Forelimb muscle (tissue), 1 donor: ENCODE results near the gene EXD3. TPM values are rescaled to one million over a fixed set of nuclear protein-coding genes. Genes with fewer than 3 reads are reported as not detected.

ENCODE experiments used
- DNase-seq: peaks from one replicate; pipeline ENCODE4 v3.0.0-alpha.2; 2013; ENCODE audit warnings: low read depth
- polyA plus RNA-seq: library from polyadenylated mRNA; unstranded; fragments of 120-200 nt; gene quantifications from one replicate; pipeline ENCODE4 v1.2.1, GENCODE V29; 2013; ENCODE audit not compliant: insufficient read length

EXD3 gene
- polyA plus RNA-seq, 1 donor: 13.0 TPM

DNA sequence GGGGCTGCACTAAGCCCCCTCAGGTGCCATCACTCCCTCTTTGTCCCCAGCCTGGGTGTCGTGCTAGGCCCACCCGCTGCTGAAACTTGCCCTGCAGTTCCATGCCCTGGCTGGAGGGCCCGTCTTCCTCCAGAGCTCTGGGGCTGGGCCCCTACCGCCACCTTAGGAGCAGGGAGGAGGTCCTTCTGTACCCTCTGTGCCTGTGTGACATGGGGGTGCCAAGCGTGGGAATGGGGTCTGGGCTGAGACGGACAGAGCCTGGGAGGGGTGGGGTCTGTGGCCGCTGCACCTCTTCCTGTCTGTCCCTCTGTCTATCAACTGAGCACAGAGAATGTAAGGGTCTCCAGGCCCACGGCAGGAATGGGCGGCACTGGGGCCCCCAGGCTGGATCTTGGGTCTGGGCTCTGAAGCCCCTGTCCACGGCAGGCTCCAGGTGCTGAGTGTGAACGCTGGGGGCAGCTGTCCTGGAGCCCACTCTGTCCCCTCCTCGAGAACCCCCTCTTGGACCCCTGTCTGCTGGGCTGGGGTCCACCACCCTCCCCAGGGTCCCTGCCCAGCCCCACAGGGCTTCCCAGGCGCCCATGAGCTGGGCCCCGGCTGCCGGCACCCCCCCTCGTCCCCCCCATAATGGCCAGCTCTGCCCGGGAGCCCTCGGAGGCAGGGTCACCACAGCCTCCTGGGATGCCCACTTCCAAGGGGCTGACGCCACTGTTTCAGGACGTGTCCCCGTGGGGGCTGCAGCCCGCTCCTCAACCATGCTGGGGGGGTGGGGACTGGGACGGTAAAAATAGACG lies 105.0 kb downstream of the EXD3 start:
- no peak for DNase-seq

DNA sequence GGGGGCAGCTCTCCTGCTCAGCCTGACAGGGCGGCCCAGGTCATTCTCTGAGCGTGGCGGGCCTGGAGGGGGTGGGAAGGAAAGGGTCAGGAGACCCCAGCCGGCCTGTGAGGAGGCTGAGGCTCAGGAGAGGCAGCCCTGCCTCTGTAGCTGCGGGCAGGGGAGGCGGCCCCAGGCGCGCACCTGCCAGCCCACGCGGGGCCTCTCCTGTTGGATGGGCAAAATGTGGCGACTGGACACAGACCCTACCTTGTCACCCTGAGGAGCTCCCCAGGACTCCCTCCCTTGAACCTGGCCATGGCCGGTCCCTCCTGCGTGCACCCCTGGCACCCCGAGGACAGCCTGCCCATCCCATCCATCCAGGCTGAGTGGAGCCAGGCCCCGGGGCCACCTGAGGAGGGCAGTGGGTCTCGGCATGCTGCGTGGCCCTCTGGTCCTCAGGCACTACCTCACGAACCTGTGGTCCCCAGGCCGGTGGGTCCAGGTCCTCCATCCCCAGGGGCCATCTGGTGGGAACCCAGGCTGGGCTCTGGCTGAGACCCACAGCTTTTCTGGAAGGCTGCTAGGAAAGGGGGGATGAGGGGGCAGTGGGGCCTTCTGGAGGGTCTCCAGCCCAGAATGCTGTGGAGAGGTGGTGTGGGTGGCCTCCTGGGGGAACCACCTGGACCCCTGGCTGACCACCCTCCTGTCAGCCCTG lies 105.8 kb downstream of the EXD3 start:
- DNase-seq: no peak

DNA sequence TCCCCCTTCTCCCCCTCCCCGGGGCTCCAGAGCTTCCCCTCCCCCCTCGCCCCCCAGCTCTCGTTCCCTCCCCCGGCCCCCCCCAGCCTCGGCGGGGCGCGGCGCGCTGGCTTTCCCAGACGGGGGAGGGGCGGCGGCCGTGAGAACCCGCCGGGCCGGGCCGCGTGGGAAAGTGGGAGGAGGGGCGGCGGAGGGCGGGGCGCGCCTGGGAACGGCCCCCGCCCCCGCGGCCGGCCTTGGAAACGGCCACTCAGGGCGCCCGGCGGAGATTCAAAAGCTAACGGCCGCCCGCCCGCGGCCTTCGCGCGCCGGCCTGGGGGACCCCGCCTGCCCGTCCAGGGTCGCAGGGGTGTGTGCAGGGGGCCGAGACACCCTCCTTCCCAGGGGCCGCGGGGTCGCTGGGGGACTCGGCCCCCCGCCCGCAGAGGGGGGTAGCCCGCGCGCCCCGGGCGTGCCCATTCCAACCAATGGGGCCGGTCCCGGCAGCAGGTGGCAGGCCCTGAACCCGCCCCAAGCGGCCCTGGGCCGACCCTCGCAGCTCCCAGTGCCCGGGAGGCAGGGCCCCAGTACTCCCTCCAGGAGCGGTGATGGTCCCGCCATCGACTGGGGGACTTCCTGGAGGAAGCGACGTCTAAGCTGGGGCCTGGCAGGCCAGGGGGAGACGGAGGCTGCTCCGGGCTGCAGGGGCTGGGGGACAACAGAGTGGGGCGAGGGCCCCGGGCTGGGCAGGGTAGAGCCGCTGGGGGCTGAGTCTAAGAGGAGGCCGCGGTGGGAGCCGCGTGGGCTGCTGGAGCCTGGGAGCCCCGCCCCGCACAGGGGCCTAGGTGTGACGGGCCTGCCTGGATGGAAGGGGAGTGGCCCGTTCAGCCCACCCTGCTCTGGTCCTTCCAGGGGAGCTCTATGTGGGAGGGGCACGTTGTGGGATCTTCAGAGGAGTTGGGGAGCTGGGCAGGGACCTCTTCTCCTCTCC lies 106.7 kb downstream of the EXD3 start:
- DNase-seq: no peak

DNA sequence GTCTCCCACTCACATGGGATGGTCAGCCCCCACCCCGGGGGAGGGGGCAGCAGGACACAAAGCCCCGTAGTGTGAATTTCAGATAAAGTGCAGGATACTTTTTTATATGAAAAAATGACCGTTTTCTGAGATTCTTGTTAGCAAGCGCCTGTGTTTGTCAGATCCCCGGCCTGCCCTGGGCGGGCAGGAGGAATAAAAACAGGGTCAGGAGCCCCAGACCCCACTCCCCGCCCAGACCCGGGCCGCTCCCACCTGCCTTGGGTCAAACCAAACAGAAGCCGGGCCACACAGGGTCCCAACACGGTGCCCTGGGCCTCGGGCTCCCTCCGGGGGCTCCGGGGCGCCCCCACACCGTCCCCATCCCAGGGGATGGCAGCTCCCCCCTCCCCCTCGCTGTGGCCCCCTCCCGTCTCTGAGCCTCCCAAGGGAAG lies 107.4 kb downstream of the EXD3 start:
- no peak for DNase-seq

DNA sequence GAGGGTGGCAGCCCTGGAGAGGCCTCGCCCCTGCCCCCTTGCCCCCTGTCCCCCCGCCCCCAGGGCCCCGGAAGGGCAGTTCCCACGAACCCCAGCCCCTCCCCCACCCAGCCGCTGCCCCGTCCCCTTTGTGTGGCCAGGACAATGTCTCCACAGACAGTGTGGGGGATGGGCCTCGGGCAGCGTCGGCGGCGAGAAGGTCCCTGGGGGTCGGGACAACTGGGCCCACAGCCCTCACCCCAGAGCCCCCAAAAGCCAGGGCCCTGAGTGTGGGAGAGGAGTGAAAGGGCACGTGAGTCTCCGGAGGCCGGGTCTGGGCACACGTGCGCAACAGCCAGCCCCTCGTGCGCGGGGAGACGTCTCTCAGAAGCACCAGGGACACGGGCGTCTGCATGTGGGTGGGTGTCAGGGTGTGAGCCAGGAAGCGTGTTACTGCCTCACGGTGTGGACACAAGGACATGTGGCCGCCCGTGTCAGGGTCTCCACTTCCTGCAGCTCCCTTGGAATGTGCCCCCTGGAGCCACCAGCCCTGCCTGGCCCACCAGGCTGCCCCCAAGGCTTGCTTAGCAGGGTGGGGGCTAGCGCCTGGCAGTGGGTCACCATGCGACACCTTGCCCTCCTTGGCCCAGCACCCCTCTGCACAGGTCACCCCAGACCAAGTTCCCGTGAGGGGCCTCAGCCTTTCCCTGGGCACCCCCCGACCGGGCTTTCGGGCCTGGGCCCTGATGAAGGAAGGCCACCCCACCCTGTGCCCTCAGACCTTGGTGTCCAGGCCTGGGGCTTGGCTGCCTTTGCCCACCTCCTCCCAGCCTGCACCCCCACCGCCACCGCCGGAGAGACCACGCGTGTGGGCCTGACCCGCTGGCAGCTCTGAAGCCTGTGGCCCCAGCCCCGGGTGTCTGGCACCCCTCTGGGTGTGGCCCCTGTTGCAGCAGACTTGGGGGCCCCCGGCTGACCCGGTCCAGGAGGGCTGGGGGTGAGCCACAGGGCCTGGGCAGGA lies 108.1 kb downstream of the EXD3 start:
- DNase-seq: no peak

DNA sequence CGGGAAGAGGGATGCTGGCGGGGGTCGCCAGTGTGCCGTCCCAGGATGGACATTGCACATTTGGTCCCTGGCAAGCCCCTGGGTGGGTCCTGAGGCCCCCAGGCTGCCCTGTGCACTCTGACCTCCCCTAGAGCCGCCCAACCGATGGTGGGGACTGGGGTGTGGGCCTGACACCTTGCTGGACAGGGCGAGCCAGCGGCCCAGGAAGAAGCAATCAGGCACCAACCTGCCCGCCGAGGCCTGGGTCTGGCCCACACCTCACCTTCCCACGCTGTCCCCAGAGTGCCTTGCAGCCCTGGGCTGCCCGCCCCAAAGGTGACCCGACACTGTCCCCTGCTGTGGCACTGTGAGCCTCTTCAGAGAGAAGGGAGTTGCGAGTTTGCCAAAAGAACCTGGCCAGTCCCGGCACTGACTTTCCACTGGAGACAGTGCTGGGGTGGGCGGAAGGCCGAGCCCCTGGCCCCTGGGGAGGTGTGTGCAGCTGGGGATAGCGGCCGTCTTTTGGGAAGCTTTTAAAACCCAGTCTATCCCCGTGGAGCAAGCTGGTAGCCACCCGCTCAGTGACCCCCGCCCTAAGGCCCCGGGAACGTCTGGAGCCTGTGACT lies 108.9 kb downstream of the EXD3 start:
- no peak for DNase-seq

DNA sequence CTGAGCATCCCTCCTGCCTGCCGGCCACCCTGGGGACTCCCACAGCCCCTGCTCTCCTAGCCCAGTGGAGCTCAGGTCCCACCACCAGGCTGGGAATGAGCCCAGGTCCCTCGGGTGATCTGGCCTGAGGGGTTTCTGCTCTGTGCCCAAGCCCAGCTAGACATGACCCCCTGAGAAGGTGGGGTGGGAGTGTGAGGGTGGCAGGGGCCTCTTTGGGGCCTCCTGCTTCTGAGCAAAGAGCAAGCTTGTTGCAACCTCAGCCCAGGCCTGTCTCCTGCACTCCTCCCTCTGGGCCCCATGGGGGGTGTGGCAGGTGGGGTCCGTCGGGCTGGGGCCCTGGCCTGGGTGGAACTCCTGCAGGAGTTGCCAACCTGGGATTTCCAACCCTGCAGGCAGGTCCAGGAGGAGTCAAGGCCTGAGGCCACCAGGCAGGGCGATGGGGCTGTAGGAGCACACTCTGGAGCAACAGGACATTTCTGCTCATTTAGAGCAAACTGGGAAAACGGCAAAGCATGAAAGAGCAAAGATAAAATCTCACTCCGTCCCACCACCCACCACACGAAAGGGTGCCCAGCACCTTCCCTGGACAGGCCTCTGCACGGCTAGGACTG lies 109.5 kb downstream of the EXD3 start:
- no peak for DNase-seq

DNA sequence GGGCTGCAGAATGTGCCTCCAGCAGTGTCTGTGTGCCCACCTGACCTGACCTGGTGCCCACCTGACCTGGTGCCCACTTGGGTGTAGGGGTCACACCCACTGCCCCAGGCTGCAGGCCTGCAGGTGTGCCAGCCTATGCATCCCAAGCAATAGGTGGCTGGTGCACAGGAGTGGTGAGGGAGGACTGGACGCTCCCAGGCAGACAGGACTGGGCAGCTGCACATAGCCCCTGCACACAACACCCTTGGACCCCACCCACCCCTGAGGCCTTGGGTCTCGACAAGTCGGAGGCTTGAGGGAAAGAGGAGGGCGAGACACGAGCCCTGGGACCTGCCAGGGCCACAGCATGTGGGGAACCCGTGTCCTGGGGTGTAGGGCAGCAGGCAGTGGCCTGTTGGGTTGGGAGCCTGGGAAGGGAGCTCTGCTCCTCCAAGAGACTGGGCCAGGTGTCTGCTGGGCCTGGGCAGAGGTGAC lies 110.1 kb downstream of the EXD3 start:
- no peak for DNase-seq

DNA sequence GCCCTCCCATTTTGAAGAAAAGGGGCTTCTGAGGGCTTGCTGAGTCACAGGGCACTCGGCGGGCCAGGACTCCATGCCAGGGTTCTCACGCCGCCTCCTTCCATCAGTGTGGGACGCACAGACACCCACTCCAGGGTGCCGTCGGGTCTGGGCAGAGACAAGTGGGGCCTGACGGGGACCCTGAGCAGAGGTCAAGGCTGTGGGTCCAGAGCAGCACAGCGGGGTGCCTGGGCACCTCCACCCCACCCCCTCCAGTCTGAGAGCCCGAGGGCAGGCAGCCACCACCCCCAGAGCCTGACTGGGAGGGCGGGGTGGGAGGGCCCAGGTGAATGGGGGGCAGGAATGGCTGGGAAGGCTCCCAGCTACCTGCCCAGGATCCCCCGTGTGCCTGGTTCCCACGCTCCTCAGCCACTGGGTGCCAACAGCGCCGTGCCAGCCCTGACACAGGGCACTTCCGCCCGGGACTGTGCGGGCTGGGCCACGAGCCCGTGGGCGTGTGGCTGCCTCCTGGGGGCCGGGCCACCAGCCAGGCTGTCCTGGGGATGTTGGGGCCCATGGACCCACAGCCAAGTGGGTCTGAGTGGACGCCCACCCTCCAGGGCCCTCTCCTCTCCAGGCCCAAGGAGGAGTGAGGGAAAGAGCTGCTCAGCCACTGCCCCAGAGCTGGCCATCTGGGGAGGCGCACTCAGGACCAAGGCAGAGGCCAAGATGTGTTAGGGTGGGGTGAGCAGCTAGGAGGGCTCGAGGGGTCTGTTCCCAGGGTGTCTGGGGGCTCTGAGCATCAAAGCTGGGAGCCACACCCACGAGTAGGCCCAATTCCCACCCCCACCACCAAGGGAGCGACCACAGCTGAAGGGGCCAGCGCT lies 110.7 kb downstream of the EXD3 start:
- DNase-seq: no peak

DNA sequence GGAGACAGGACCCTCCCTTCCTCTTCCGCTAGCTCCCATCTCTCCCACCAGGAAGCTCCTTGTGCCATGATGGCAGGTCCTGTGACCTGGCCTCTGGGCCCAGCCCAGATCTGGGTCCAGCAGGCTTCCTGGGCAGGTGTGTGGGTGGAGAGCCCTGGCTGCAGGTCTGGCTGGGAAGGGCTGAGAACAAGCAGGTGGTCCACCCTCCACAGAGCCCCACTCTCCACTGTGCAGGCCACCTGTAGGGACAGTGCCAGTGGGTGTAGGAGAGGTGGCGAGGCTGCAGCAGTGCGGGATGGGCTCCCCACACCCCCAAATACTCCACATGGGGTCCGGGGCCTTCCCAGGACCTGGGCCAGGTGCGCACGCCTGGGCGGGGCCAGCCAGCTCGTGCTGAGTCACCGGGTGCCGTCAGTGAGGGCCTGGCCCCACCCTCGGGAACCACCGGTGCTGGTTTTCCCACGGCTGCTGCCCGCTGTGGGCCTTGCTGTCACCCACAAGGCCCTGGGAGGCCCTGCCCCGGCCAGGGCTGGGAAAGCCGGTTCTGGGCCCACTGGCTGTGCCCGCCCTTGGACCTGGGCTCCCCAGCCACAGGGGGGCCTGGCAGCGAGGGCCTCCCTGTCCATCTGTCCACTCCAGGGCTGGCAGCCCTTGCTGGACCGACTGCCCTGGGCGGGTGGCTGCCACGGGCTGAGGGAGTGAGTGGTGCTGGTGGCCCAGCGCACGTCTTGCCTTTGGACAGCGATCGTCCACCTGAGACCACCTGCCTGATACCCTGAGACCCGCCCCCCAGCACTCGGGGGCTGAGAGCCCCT lies 111.6 kb downstream of the EXD3 start:
- DNase-seq: no peak

DNA sequence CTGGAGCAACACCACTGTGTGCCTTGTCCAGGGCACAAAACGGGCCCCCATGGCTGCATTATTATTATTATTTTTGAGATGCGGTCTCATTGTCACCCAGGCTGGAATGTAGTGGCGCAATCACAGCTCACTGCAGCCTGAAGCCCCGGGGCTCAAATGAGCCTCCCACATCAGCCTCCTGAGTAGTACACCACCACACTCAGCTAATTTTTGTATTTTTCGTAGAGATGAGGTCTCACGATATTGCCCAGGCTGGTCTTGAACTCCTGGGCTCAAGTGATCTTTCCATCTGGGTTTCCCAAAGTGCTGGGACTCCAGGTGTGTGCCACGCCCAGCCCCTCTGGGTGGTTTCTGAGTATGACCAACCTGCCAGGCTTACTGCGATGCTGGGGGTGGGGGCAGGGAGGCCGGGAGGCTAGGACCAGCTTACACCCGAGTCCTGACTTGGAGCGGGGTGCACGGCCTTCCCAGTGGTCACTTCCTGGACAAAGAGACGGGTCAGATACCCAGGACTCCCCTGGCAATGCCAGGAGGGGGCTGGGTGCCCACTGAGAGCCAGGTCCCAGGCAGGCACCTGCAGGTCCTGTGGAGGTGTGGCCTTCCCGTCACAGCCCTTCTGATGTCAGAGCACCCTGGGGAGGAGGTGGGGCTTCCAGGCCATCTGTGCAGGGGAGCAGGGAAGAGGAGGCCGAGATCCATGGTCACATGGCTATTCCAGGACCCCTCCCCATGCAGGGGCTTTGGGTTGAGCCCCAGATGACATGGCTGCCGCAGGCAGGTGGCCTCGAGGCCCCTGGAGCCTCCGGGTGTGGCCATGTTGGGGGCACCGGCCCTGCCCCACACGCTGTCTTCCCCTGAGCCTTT lies 112.5 kb downstream of the EXD3 start:
- no peak for DNase-seq

DNA sequence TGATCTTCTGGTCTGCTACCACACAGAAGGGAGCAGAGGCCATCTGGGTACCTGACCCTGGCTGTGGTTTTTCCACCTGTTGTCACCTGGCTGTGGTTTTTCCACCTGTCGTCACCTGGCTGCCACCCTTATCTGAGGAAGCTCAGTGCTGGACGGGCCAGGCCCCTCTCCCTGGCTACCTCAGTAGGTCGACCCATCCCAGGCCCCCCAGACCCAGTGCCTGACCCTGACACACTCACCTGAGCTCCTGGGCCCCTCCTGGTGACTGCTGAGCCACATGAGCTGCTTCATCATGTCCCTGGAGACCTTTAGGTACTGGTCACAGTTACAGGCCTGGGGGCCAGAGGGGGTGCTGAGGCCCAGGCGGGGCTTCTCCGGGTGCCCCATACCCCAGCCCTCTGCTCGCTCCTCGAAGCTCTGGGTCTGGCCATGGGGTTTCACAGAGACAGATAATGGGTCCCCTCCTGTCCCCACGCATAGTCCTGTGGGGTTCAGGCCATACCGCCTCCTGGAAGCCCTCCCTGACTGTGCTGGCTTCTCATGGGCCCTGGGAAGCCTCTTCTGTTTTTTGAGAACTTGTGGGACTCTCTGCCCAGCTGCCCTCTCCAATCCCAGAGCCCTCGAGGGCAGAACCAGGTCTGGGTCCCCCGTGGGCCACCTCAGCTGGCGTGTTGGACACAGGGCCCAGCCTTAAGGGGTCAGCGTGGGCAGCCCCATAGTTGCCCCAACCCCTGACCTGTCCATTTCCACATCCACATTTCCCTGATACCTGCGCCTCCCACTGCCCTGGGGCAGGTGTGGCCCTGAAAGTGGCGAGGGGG lies 113.4 kb downstream of the EXD3 start:
- DNase-seq: no peak

DNA sequence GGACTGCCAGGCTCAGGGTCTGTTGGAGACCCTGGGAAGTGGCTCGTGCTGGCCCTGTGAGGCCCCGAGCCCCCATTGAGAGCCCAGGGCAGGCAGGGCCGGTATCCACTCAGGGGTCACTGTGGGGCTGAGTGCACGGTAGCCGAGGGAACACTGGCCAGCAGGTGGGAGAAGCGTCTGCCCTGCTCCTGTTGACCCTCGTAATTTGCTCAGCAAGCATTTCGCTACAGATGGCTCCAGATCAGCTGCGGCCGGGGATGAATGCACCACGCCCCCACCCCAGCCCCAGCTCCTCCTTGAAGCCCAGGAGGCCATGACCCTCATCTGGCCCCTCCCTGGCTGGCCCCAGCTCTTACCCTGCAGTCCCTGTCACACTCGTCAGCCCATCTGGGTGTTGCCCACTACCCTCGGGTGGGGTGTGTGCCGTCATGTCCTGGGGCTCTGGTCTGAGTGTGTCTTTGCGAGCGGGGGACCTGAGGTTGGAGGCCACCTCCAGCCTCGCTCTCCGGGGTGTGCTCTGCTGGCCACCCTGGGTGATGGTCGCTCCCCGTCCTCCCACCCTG lies 114.8 kb downstream of the EXD3 start:
- no peak for DNase-seq

DNA sequence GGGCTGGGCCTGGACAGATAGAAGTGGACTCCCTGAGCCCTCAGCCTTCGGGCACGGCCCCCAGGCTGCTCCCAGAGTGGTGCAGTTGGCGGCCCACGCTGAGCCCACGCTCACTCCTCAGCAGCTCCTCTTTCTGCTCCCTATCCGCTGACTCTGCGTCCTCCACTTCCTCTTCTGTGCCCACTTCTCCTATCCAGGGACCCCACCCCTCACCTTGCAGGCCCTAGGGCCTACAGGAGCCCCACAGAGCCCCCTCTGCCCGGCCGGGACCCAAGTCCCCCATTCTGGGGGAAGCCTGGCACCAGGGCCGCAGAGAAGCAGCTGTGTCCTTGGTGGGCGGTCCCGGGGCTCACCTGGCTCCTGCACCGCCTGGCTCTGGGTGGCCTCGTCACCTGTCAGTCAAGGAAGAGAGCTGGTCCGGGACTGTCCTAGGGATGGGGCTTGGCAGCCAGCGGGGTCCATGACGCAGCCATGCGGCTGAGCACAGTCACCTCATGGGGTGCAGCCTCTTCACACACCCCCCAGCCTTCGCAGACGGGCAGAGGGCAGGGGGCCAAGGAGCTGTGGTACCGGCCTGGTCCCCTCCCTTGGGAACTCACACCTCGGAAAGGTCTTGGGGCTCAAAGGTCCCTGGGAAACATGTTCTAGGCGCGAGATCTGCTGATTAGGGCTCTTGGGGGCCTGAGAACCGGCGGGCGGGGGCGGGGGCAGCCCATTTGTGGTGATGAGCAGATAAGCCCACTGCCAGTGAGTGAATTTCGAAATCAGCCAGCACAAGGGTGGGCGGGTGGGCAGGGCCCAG lies 115.5 kb downstream of the EXD3 start:
- no peak for DNase-seq

DNA sequence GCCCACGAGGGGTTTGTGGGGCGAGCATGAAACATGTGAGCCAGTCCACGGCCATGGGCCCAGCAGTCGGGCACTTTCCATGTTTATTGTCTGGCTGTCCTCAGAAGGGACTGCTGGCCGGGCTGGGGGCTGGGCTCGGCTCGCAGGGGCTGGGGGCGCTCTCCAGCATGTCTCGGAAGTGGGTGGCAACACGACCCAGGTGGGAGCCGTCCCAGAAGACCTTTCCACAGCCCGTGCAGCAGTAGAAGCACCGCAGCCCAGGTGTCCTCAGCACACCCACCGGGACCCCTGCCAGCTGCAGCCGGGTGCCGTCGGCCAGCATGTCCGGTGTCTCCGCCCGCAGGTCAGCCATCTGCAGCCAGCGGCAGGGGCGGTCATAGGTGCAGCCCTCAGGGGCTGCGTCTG lies 116.1 kb downstream of the EXD3 start:
- DNase-seq: no peak
